ENCODE results near the gene LAMP5.

Gene LAMP5

GRCh38 chr20:9498322-9498721, 16.1 kb upstream of the LAMP5 start:
- TF ChIP-seq CTCF (IDR thresholded peaks at IDR 0.05; ENCODE audit: insufficient read depth, missing control alignments) = no peak
- FAIRE-seq = no peak
- no peak for DNase-seq (ENCODE audit: insufficient read length, low spot score)

- FAIRE-seq (no peak), DNase-seq (ENCODE audit: insufficient read length, low spot score) (no peak)
- TF ChIP-seq CTCF (IDR thresholded peaks at IDR 0.05; ENCODE audit: insufficient read depth, missing control alignments) = no peak
Measured at GRCh38 chr20:9499126-9499899, 15.1 kb upstream of the LAMP5 start.

GRCh38 chr20:9500121-9500520, 14.3 kb upstream of the LAMP5 start:
- FAIRE-seq = no peak
- no peak for DNase-seq (ENCODE audit: insufficient read length, low spot score)
- no peak for TF ChIP-seq CTCF (IDR thresholded peaks at IDR 0.05; ENCODE audit: insufficient read depth, missing control alignments)

GRCh38 chr20:9501473-9501872, 12.9 kb upstream of the LAMP5 start:
- no peak for DNase-seq (ENCODE audit: insufficient read length, low spot score)
- no peak for FAIRE-seq
- no peak for TF ChIP-seq CTCF (IDR thresholded peaks at IDR 0.05; ENCODE audit: insufficient read depth, missing control alignments)

GRCh38 chr20:9503526-9504245, 10.7 kb upstream of the LAMP5 start:
- FAIRE-seq (no peak), DNase-seq (ENCODE audit: insufficient read length, low spot score) (no peak)
- TF ChIP-seq CTCF (IDR thresholded peaks at IDR 0.05; ENCODE audit: insufficient read depth, missing control alignments) = peak; percentile 12

- FAIRE-seq (no peak), DNase-seq (ENCODE audit: insufficient read length, low spot score) (no peak)
- TF ChIP-seq CTCF (IDR thresholded peaks at IDR 0.05; ENCODE audit: insufficient read depth, missing control alignments) = no peak
Measured at GRCh38 chr20:9506280-9506821, 8.0 kb upstream of the LAMP5 start.

- no peak for TF ChIP-seq CTCF (IDR thresholded peaks at IDR 0.05; ENCODE audit: insufficient read depth, missing control alignments)
- FAIRE-seq (no peak), DNase-seq (ENCODE audit: insufficient read length, low spot score) (no peak)
Measured at GRCh38 chr20:9506964-9507369, 7.4 kb upstream of the LAMP5 start.
